ENCODE results near the gene PTPRN2. TPM values are rescaled to one million over a fixed set of nuclear protein-coding genes. Genes with fewer than 3 reads are reported as not detected.

PTPRN2 gene
- total RNA-seq, 1 experiment from 2014 or later = not detected

- Histone ChIP-seq H3K4me3 (no peak overlapping the region), H3K4me1 (replicated peaks; ENCODE audit: insufficient read depth) (no peaks in the 10 kb centered on the region), H3K4me2 (no peak overlapping the region), H3K27ac (no peak overlapping the region), H3K9me3 (ENCODE audit: insufficient read depth, low read depth) (no peaks in the 10 kb centered on the region; the same call in 1 of the 2 replicates), H3K27me3 (ENCODE audit: insufficient read depth, low read depth) (peaks cover 58% of the 10 kb centered on the region), H3K79me2 (ENCODE audit: low read depth) (no peaks in the 10 kb centered on the region), H3K36me3 (ENCODE audit: low read depth) (no peaks in the 10 kb centered on the region), H3F3A (ENCODE audit: insufficient read depth, low read depth) (no peaks in the 10 kb centered on the region), H2AFZ (no peak overlapping the region), H3K9me2 (ENCODE audit: insufficient read depth) (no peaks in the 10 kb centered on the region), H4K20me1 (ENCODE audit: insufficient read depth) (no peaks in the 10 kb centered on the region)
- no peak for DNase-seq
- POLR2A ChIA-PET (ENCODE audit: unreplicated experiment) = no interaction called here
- TF ChIP-seq EZH2 (IDR thresholded peaks at IDR 0.05; ENCODE audit: low read depth) = no peak
- no peak for TF ChIP-seq CTCF (conservative IDR thresholded peaks at IDR 0.05)
- CTCF ChIA-PET = no interaction called here
- no TSS peak for BruUV-seq (replicated peaks)
- intact Hi-C loops (cut with micrococcal nuclease; ENCODE audit: unreplicated experiment) = no loop called here
Observed at GRCh38 chr7:158145370-158145769, 442.3 kb downstream of the PTPRN2 start.

GRCh38 chr7:158143196-158144120, 444.2 kb downstream of the PTPRN2 start:
- CTCF ChIA-PET = no interaction called here
- intact Hi-C loops (cut with micrococcal nuclease; ENCODE audit: unreplicated experiment) = no loop called here

GRCh38 chr7:158142657-158143056, 445.0 kb downstream of the PTPRN2 start:
- Histone ChIP-seq H3K27me3 (ENCODE audit: insufficient read depth, low read depth) (peaks cover 77% of the 10 kb centered on the region), H3K9me3 (ENCODE audit: insufficient read depth, low read depth) (no peaks in the 10 kb centered on the region; the same call in 1 of the 2 replicates), H3K9me2 (ENCODE audit: insufficient read depth) (no peaks in the 10 kb centered on the region), H3F3A (ENCODE audit: insufficient read depth, low read depth) (no peaks in the 10 kb centered on the region), H3K4me3 (no peak overlapping the region), H3K27ac (no peak overlapping the region), H3K79me2 (ENCODE audit: low read depth) (no peaks in the 10 kb centered on the region), H4K20me1 (ENCODE audit: insufficient read depth) (no peaks in the 10 kb centered on the region; the same call in 1 of the 2 replicates), H3K4me2 (no peak overlapping the region), H3K36me3 (ENCODE audit: low read depth) (no peaks in the 10 kb centered on the region), H3K4me1 (replicated peaks; ENCODE audit: insufficient read depth) (no peaks in the 10 kb centered on the region), H2AFZ (no peak overlapping the region)
- no TSS peak for BruUV-seq (replicated peaks)
- POLR2A ChIA-PET (ENCODE audit: unreplicated experiment) = no interaction called here
- no peak for DNase-seq
- intact Hi-C loops (cut with micrococcal nuclease; ENCODE audit: unreplicated experiment) = no loop called here
- CTCF ChIA-PET = no interaction called here
- TF ChIP-seq CTCF (conservative IDR thresholded peaks at IDR 0.05) (no peak), EZH2 (IDR thresholded peaks at IDR 0.05; ENCODE audit: low read depth) (no peak)

More at GRCh38 chr7:158143196-158144120, 444.2 kb downstream of the PTPRN2 start:
- Histone ChIP-seq H3K79me2 (ENCODE audit: low read depth) (no peaks in the 10 kb centered on the region), H3K4me1 (replicated peaks; ENCODE audit: insufficient read depth) (no peaks in the 10 kb centered on the region), H3K9me2 (ENCODE audit: insufficient read depth) (no peaks in the 10 kb centered on the region), H2AFZ (no peak overlapping the region), H3K4me3 (no peak overlapping the region), H3K27me3 (ENCODE audit: insufficient read depth, low read depth) (peaks cover 69% of the 10 kb centered on the region), H3K27ac (no peak overlapping the region), H3K36me3 (ENCODE audit: low read depth) (no peaks in the 10 kb centered on the region), H4K20me1 (ENCODE audit: insufficient read depth) (no peaks in the 10 kb centered on the region; the same call in 1 of the 2 replicates), H3K4me2 (no peak overlapping the region), H3K9me3 (ENCODE audit: insufficient read depth, low read depth) (no peaks in the 10 kb centered on the region; the same call in 1 of the 2 replicates), H3F3A (ENCODE audit: insufficient read depth, low read depth) (no peaks in the 10 kb centered on the region)
- no TSS peak for BruUV-seq (replicated peaks)
- DNase-seq = no peak
- TF ChIP-seq EZH2 (IDR thresholded peaks at IDR 0.05; ENCODE audit: low read depth) (no peak), CTCF (conservative IDR thresholded peaks at IDR 0.05) (no peak)
- POLR2A ChIA-PET (ENCODE audit: unreplicated experiment) = no interaction called here

All from PC-9 (cell line).